Uterus (tissue), 4 donors: ENCODE measurements around the gene TNFRSF1A. TPM values are rescaled to one million over a fixed set of nuclear protein-coding genes. Genes with fewer than 3 reads are reported as not detected.
A peak's percentile ranks its signal among the peaks of the same experiment; 100 is the strongest.
"Not testable (repeated sequence)": the region's sequence is repeated elsewhere in the genome, so short reads cannot be mapped to it uniquely, and the experiment has no call there.

Source experiments
- DNase-seq, 2 donors: peaks; one replicate each; pipeline ENCODE4 v3.0.0-alpha.2; 2019 to 2020
- H3K27ac ChIP-seq, 2 donors: fragments of 200-600 bp; sonication (generic); 1 replicate in 1 of 2; 2 replicates in 1 of 2; pipeline ENCODE4 v1.5.1; 2016 to 2018
- H3K27me3 ChIP-seq, 2 donors: fragments of 200-600 bp; sonication (generic); one replicate each; pipeline ENCODE4 v1.5.1; 2018 to 2019; ENCODE audit warnings: control low read depth in 1 of 2
- H3K36me3 ChIP-seq, 2 donors: fragments of 200-600 bp; sonication (generic); one replicate each; pipeline ENCODE4 v1.5.1; 2019; ENCODE audit warnings: control low read depth in 1 of 2
- H3K4me1 ChIP-seq, 2 donors: fragments of 200-600 bp; sonication (generic); one replicate each; pipeline ENCODE4 v1.5.1; 2018 to 2019; ENCODE audit warnings: control low read depth in 1 of 2
- H3K4me3 ChIP-seq, 2 donors: fragments of 200-600 bp; sonication (generic); 1 replicate in 1 of 2; 2 replicates in 1 of 2; pipeline ENCODE4 v1.5.1; 2018 to 2019; ENCODE audit warnings: mild to moderate bottlenecking in 1 of 2
- H3K9me3 ChIP-seq, 2 donors: fragments of 200-600 bp; sonication (generic); one replicate each; pipeline ENCODE4 v1.5.1; 2019; ENCODE audit warnings: control low read depth in 1 of 2
- CTCF ChIP-seq, 4 experiments: fragments of 200-600 bp in 2 of 4; fragments of 450-650 bp in 2 of 4; sonication (generic) in 2 of 4; IDR thresholded peaks; one replicate each; pipeline ENCODE4 v1.5.1; 2016 to 2019; ENCODE audit warnings: antibody characterized with exemption in 4 of 4, mild to moderate bottlenecking in 2 of 4, moderate library complexity in 1 of 4
- POLR2A ChIP-seq, 2 donors: fragments of 450-650 bp; IDR thresholded peaks; one replicate each; pipeline ENCODE4 v1.6.1; 2016; ENCODE audit warnings: antibody characterized with exemption in 2 of 2, mild to moderate bottlenecking in 1 of 2, moderate library complexity in 1 of 2
- intact Hi-C: fragments of 100-400 bp; cut with DNase I; formaldehyde crosslinking; loops from one replicate; pipeline ENCODE4 v1.15.1; 2023; ENCODE audit warnings: low total_unique reads
- total RNA-seq, 4 donors: library from RNA; depleted of rRNA in 3 of 4; stranded (reverse); fragments of >200 nt in 3 of 4; gene quantifications; one replicate each; pipeline versions ENCODE4 v1.1.0 to v1.2.4, GENCODE V29; 2014 to 2023
- donor health status: DM: yes; HTN: yes; CAD: no.

TNFRSF1A gene
- total RNA-seq, 4 donors from 2014 or later, result 71.8 to 297 (median 174) TPM

DNA sequence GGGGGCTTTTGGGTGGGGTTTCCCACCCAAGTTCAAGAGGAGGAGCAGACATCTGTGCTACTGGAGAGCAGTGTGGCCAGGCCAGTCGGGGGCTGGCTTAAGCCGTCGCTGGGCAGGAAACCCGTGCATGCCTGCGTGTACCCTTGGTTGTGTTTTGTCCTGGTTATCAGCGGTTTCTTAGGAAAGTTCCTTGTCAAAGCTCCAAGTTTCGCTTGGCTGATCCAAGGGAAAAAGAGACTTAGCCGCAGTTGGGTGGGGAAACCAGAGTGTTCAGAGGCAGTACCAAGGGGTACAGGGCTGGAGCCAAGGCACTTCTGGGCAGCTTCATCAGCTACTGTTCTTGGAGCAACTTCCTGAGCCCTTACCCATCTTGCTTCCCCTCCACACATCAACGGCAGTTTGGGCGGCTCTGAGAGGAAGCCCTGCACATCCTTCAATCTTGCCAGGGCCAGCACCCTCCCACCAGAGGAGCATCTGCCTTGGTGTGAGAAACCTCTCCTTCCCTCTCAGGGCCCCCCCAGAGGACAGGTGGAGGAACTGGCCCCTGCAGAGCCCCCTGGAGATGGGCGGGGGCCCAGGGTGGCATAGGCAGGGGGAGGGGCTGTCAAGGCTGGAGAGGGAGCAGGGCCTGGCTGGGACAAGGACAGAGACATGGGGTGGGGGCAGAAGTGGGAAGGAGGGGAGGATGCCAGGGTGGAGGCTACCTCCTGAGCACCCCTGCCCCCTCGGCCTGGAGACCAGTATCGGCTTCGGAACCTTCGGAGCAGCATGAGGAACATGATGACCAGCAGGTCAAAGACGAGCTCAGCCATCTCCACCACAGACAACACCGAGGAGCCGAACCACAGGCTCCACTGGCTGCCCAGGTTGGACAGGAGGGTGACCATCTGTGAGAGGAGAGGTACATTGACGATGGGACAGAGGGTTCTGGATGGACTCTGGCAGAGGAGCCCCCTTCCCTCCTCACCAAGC lies 5.8 kb upstream of the TNFRSF1A start:
- DNase-seq, result peak; percentile 69 to 82
- Histone ChIP-seq H3K27ac (peak overlapping the region; percentile 95 to 97), H3K9me3 (no peaks in the 10 kb centered on the region), H3K36me3 (no peaks in the 10 kb centered on the region), H3K4me3 (no peak overlapping the region), H3K4me1 (peaks cover 12 to 22% of the 10 kb centered on the region in 2 donors), H3K27me3 (no peaks in the 10 kb centered on the region)
- TF ChIP-seq POLR2A (IDR thresholded peaks at IDR 0.05) (peak in 1 of 2 donors; percentile 33), CTCF (IDR thresholded peaks at IDR 0.05) (no peak)
- intact Hi-C loops, result no loop called here

DNA sequence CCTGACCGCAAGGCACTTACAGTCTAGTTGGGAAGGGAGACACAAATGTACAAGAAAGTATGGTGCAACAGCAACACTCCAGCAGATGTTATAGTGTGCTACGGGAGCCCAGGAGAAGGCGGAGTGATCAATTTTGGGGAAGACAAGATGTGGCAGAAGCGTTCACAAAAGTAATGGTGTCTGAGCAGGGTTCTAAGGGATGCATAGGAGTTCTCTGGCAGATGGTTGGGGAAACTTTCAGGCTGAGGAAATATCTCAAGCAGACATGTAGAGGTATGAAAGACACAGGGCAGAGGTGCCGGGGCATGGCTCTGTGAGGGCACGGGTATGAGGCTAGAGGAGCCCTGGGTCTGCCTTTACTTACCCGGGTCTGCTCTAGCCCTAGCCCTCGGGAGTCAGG lies 5.1 kb upstream of the TNFRSF1A start:
- H3K36me3 ChIP-seq, result no peaks in the 10 kb centered on the region
- H3K4me3 ChIP-seq, result no peak overlapping the region
- TF ChIP-seq POLR2A (IDR thresholded peaks at IDR 0.05) (no peak), CTCF (IDR thresholded peaks at IDR 0.05) (no peak)
- peak overlapping the region; percentile 95 to 97 for H3K27ac ChIP-seq
- DNase-seq, result no peak
- no peaks in the 10 kb centered on the region for H3K9me3 ChIP-seq
- H3K4me1 ChIP-seq, result peaks cover 14 to 28% of the 10 kb centered on the region in 2 donors
- intact Hi-C loops, result no loop called here
- no peaks in the 10 kb centered on the region for H3K27me3 ChIP-seq

DNA sequence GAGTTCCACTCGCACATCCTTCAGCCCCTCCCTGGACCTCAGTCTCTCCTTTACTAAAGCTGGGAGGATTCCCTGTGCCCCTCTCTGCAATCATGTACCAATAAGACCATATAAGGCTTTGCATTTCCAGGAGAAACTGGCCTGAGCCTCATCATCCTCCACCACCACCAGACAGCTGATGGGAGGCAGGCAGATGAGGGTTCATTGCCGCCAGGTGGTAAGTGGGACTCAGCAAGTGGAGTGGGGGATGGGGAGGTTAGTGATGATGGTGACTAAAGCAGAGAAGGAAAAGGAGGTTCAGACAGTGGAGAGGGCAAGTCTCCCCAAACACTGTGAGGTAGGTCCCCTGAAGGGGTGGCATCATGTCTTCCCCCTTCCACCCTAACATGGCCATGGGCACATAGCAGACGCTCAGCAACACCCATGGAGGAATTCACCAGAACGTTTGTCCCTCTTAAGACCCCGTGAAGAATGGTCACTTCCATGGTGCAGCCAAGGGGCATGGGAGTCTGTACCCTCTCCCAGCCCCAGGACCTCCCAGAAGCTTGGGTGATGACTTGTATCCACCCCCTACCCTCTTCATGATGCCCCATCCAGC lies 4.5 kb upstream of the TNFRSF1A start:
- Histone ChIP-seq H3K27me3 (no peaks in the 10 kb centered on the region), H3K4me1 (peaks cover 14 to 28% of the 10 kb centered on the region in 2 donors), H3K4me3 (no peak overlapping the region), H3K9me3 (no peaks in the 10 kb centered on the region), H3K27ac (peak overlapping the region; percentile 95 to 97), H3K36me3 (no peaks in the 10 kb centered on the region)
- DNase-seq, result peak in 1 of 2 donors; percentile 65
- intact Hi-C loops, result no loop called here
- TF ChIP-seq POLR2A (IDR thresholded peaks at IDR 0.05) (no peak), CTCF (IDR thresholded peaks at IDR 0.05) (no peak)

- no peaks in the 10 kb centered on the region for H3K27me3 ChIP-seq
- H3K36me3 ChIP-seq, result no peaks in the 10 kb centered on the region
- TF ChIP-seq POLR2A (IDR thresholded peaks at IDR 0.05) (no peak), CTCF (IDR thresholded peaks at IDR 0.05) (no peak)
- intact Hi-C loops, result no loop called here
- H3K9me3 ChIP-seq, result no peaks in the 10 kb centered on the region
- peaks cover 14 to 28% of the 10 kb centered on the region in 2 donors for H3K4me1 ChIP-seq
- peak overlapping the region; percentile 95 to 97 for H3K27ac ChIP-seq
- DNase-seq, result peak; percentile 69 to 86
- H3K4me3 ChIP-seq, result no peak overlapping the region
These were observed 3.6 kb upstream of the TNFRSF1A start for GRCh38 chr12:6345319-6346091.

DNA sequence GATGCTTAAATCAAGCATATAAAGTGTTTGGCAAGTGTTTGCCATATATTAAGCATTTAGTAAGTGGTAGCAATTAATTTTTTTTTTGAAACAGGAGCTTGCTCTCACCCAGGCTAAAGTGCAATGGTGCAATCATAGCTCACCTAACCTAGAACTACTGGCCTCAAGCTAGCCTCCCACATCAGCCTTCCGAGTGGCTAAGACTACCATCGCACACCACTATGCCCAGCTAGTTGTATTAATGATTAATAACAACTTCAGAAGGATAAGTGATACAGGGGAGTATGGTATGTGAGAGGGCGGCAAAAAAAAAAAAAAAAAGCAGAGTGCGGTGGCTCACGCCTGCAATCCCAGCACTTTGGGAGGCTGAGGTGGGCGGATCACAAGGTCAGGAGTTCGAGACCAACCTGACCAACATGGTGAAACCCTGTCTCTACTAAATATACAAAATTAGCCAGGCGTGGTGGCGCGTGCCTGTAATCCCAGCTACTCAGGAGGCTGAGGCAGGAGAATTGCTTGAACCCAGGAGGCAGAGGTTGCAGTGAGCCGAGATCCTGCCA lies 2.3 kb upstream of the TNFRSF1A start:
- peaks cover 14 to 28% of the 10 kb centered on the region in 2 donors for H3K4me1 ChIP-seq
- intact Hi-C loops, result not testable (repeated sequence)
- H3K27ac ChIP-seq, result peak overlapping the region; percentile 95 to 97

More for the DNA sequence above, 2.3 kb upstream of the TNFRSF1A start:
- H3K27me3 ChIP-seq, H3K9me3 ChIP-seq, DNase-seq, H3K36me3 ChIP-seq, H3K4me3 ChIP-seq: not testable (repeated sequence)
